ENCODE measurements around the gene ASH1L. TPM values are rescaled to one million over a fixed set of nuclear protein-coding genes. Genes with fewer than 3 reads are reported as not detected.

Gene ASH1L
- total RNA-seq, 1 experiment from 2014 or later: 36.0 TPM

- Histone ChIP-seq H2AFZ (no peak overlapping the region), H3K4me2 (no peak overlapping the region), H3F3A (ENCODE audit: insufficient read depth, low read depth) (no peaks in the 10 kb centered on the region), H3K27ac (no peak overlapping the region), H4K20me1 (ENCODE audit: insufficient read depth) (no peaks in the 10 kb centered on the region), H3K9me3 (ENCODE audit: insufficient read depth, low read depth) (no peaks in the 10 kb centered on the region), H3K79me2 (ENCODE audit: low read depth) (no peaks in the 10 kb centered on the region), H3K36me3 (ENCODE audit: low read depth) (no peaks in the 10 kb centered on the region), H3K9me2 (ENCODE audit: insufficient read depth) (no peaks in the 10 kb centered on the region), H3K27me3 (ENCODE audit: insufficient read depth, low read depth) (no peaks in the 10 kb centered on the region), H3K4me1 (replicated peaks; ENCODE audit: insufficient read depth) (no peaks in the 10 kb centered on the region), H3K4me3 (no peak overlapping the region)
- DNase-seq: no peak
- ChIA-PET POLR2A (ENCODE audit: unreplicated experiment) (no interaction called here), CTCF (no interaction called here)
- TF ChIP-seq EZH2 (IDR thresholded peaks at IDR 0.05; ENCODE audit: low read depth) (no peak), CTCF (conservative IDR thresholded peaks at IDR 0.05) (no peak)
- intact Hi-C loops (cut with micrococcal nuclease; ENCODE audit: unreplicated experiment): no loop called here
- no TSS peak for BruUV-seq (replicated peaks)
Observed at GRCh38 chr1:155295942-155296267, 266.7 kb downstream of the ASH1L start.

- ChIA-PET CTCF (no interaction called here), POLR2A (ENCODE audit: unreplicated experiment) (interaction anchor here (0.6 kb wide), 1 partner anchor 19 kb away, joined by 4 read pairs; no protein-coding TSS in a partner anchor)
- Histone ChIP-seq H3K27ac (no peak overlapping the region), H3K27me3 (ENCODE audit: insufficient read depth, low read depth) (no peaks in the 10 kb centered on the region), H3K9me2 (ENCODE audit: insufficient read depth) (no peaks in the 10 kb centered on the region), H3K9me3 (ENCODE audit: insufficient read depth, low read depth) (no peaks in the 10 kb centered on the region), H2AFZ (no peak overlapping the region), H4K20me1 (ENCODE audit: insufficient read depth) (no peaks in the 10 kb centered on the region), H3F3A (ENCODE audit: insufficient read depth, low read depth) (no peaks in the 10 kb centered on the region), H3K79me2 (ENCODE audit: low read depth) (no peaks in the 10 kb centered on the region), H3K36me3 (ENCODE audit: low read depth) (no peaks in the 10 kb centered on the region), H3K4me3 (no peak overlapping the region), H3K4me2 (no peak overlapping the region), H3K4me1 (replicated peaks; ENCODE audit: insufficient read depth) (no peaks in the 10 kb centered on the region)
- no TSS peak for BruUV-seq (replicated peaks)
- intact Hi-C loops (cut with micrococcal nuclease; ENCODE audit: unreplicated experiment): no loop called here
- TF ChIP-seq CTCF (conservative IDR thresholded peaks at IDR 0.05) (no peak), EZH2 (IDR thresholded peaks at IDR 0.05; ENCODE audit: low read depth) (no peak)
- DNase-seq: no peak
Observed at GRCh38 chr1:155295183-155295941, 267.2 kb downstream of the ASH1L start.

GRCh38 chr1:155294520-155295182 is 268.0 kb downstream of the ASH1L start:
- Histone ChIP-seq H3K79me2 (ENCODE audit: low read depth) (no peaks in the 10 kb centered on the region), H3K36me3 (ENCODE audit: low read depth) (no peaks in the 10 kb centered on the region), H3K4me2 (no peak overlapping the region), H3F3A (ENCODE audit: insufficient read depth, low read depth) (no peaks in the 10 kb centered on the region), H3K9me2 (ENCODE audit: insufficient read depth) (no peaks in the 10 kb centered on the region), H4K20me1 (ENCODE audit: insufficient read depth) (no peaks in the 10 kb centered on the region), H3K4me3 (no peak overlapping the region), H3K9me3 (ENCODE audit: insufficient read depth, low read depth) (no peaks in the 10 kb centered on the region), H3K27me3 (ENCODE audit: insufficient read depth, low read depth) (no peaks in the 10 kb centered on the region), H3K4me1 (replicated peaks; ENCODE audit: insufficient read depth) (no peaks in the 10 kb centered on the region), H2AFZ (no peak overlapping the region), H3K27ac (no peak overlapping the region)
- ChIA-PET CTCF (no interaction called here), POLR2A (ENCODE audit: unreplicated experiment) (interaction anchor here (0.6 kb wide), 1 partner anchor 18 kb away, joined by 4 read pairs; no protein-coding TSS in a partner anchor)
- no TSS peak for BruUV-seq (replicated peaks)
- no peak for DNase-seq
- intact Hi-C loops (cut with micrococcal nuclease; ENCODE audit: unreplicated experiment): no loop called here
- TF ChIP-seq EZH2 (IDR thresholded peaks at IDR 0.05; ENCODE audit: low read depth) (no peak), CTCF (conservative IDR thresholded peaks at IDR 0.05) (no peak)

All from PC-9 (cell line).